HepG2 (cell line): ENCODE measurements around the gene ADAT3. TPM values are rescaled to one million over a fixed set of nuclear protein-coding genes. Genes with fewer than 3 reads are reported as not detected.
A peak's percentile ranks its signal among the peaks of the same experiment; 100 is the strongest.

ENCODE experiments used
- LCORL ChIP-seq, 2 experiments: fragments of 450-650 bp in 1 of 2; sonication (generic) in 1 of 2; formaldehyde crosslinking in 1 of 2; IDR thresholded peaks; 2 replicates each; pipeline versions ENCODE4 v1.5.0 to v1.6.1; 2017 to 2020; ENCODE audit warnings: antibody characterized with exemption in 1 of 2, missing genetic modification reagents in 1 of 2
- PAX8 ChIP-seq: sonication (generic); formaldehyde crosslinking; IDR thresholded peaks from 2 replicates; pipeline ENCODE4 v1.8.0; 2022; ENCODE audit warnings: mild to moderate bottlenecking, missing genetic modification reagents, borderline replicate concordance
- RBAK ChIP-seq: sonication (generic); formaldehyde crosslinking; IDR thresholded peaks from 2 replicates; pipeline ENCODE4 v1.5.1; 2020; ENCODE audit warnings: mild to moderate bottlenecking, missing genetic modification reagents
- SALL1 ChIP-seq: sonication (generic); formaldehyde crosslinking; IDR thresholded peaks from 2 replicates; pipeline ENCODE4 v1.8.0; 2022; ENCODE audit warnings: mild to moderate bottlenecking, missing genetic modification reagents
- ZBTB21 ChIP-seq: sonication (generic); formaldehyde crosslinking; IDR thresholded peaks from 2 replicates; pipeline ENCODE4 v1.4.0; 2020; ENCODE audit warnings: missing genetic modification reagents
- ZNF224 ChIP-seq: sonication (generic); formaldehyde crosslinking; IDR thresholded peaks from 2 replicates; pipeline ENCODE4 v1.5.0; 2020; ENCODE audit warnings: mild to moderate bottlenecking, missing genetic modification reagents
- polyA plus RNA-seq, 8 experiments: library from polyadenylated mRNA; depleted of rRNA in 3 of 8; stranded (reverse) in 7 of 8; unstranded in 1 of 8; fragments of >200 nt; fragmentation: Illumina TruSeq in 4 of 8; extraction: Trizol in 4 of 8; gene quantifications; 2 replicates each; pipeline versions ENCODE4 v1.2.1 to v1.2.3, GENCODE V29; 2011 to 2016; ENCODE audit warnings: low read depth in 4 of 8, missing spikeins in 1 of 8, mixed read lengths in 1 of 8; ENCODE audit not compliant: insufficient read depth in 1 of 8
- total RNA-seq, 5 experiments: library from RNA; depleted of rRNA; stranded (reverse); fragments of >200 nt; fragmentation: Illumina TruSeq; extraction: Trizol; gene quantifications; 2 replicates each; pipeline ENCODE4 v1.2.3, GENCODE V29; 2016; ENCODE audit warnings: low read depth in 1 of 5
- TF ChIP-seq, protein P1 (sequence below): sonication (generic); formaldehyde crosslinking; IDR thresholded peaks from 2 replicates; pipeline ENCODE4; 2020; ENCODE audit warnings: missing genetic modification reagents, mild to moderate bottlenecking, borderline replicate concordance
- TF ChIP-seq, protein P2 (sequence below): sonication (generic); formaldehyde crosslinking; IDR thresholded peaks from 2 replicates; pipeline ENCODE4 v1.8.0; 2022; ENCODE audit warnings: mild to moderate bottlenecking, missing genetic modification reagents, borderline replicate concordance
- TF ChIP-seq, protein P3 (sequence below): sonication (generic); formaldehyde crosslinking; IDR thresholded peaks from 2 replicates; pipeline ENCODE4 v1.4.0; 2020; ENCODE audit warnings: mild to moderate bottlenecking, missing genetic modification reagents, borderline replicate concordance
- TF ChIP-seq, protein P4 (sequence below): sonication (generic); formaldehyde crosslinking; IDR thresholded peaks from 2 replicates; pipeline ENCODE4 v1.4.0; 2020; ENCODE audit warnings: missing genetic modification reagents
- TF ChIP-seq, protein P5 (sequence below): sonication (generic); formaldehyde crosslinking; IDR thresholded peaks from 2 replicates; pipeline ENCODE4 v1.4.0; 2020; ENCODE audit warnings: missing genetic modification reagents, borderline replicate concordance
- TF ChIP-seq, protein P6 (sequence below): sonication (generic); formaldehyde crosslinking; IDR thresholded peaks from 2 replicates; pipeline ENCODE4 v1.4.0; 2020; ENCODE audit warnings: missing genetic modification reagents, borderline replicate concordance

The ADAT3 gene
- total and polyA plus RNA-seq, 2 of the 13 experiments (the other 11 are each of a cell fraction or from before 2014, with no cell fraction given): 0.95 to 3.5 TPM

DNA sequence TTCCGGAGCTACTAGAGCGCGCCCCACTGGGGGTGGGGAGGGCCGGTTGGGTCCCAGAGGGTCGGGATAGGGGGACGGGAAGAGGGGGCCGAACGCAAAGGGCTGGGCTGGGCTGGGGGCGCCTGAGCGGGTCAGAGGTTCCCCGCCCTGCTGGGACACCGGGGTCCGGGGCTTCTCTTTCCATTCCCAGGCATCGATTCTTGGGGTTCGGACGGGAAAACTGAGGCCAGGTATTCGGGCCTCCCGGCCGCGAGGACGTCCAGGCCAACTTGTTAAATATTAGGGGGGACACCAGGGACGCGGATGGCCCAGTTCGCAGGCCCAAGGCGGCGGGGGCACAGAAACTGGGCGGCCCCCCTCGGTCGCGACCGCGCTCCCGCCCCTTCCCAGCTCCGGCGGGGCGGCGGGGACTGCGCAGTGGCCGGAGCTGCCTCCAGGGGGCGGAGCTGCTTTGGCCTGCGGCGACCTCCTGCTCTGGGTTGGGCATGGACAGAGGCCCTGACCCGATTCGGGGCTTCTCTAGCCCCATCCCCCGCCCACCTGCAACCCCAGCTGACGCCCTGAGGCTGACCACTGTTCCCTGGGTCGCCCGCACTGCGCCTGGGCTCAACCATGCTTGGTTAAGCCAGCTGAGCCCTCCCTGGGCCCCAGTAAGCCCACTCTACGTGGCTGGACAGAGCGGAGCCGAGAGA lies 40.6 kb upstream of the ADAT3 start (continued):
- TF ChIP-seq, protein P1, sequence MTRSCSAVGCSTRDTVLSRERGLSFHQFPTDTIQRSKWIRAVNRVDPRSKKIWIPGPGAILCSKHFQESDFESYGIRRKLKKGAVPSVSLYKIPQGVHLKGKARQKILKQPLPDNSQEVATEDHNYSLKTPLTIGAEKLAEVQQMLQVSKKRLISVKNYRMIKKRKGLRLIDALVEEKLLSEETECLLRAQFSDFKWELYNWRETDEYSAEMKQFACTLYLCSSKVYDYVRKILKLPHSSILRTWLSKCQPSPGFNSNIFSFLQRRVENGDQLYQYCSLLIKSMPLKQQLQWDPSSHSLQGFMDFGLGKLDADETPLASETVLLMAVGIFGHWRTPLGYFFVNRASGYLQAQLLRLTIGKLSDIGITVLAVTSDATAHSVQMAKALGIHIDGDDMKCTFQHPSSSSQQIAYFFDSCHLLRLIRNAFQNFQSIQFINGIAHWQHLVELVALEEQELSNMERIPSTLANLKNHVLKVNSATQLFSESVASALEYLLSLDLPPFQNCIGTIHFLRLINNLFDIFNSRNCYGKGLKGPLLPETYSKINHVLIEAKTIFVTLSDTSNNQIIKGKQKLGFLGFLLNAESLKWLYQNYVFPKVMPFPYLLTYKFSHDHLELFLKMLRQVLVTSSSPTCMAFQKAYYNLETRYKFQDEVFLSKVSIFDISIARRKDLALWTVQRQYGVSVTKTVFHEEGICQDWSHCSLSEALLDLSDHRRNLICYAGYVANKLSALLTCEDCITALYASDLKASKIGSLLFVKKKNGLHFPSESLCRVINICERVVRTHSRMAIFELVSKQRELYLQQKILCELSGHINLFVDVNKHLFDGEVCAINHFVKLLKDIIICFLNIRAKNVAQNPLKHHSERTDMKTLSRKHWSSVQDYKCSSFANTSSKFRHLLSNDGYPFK (CRISPR knock-in tag): peak; percentile 34; the same call in 1 of the 2 replicates
- TF ChIP-seq LCORL (IDR thresholded peaks at IDR 0.05) (no peak), LCORL (CRISPR knock-in tag; IDR thresholded peaks at IDR 0.05) (peak; percentile 68), ZNF224 (0 out of 2 replicates have a peak, but pooled peaks have one; percentile 48), SALL1 (peak; percentile 62; the same call in 1 of the 2 replicates), RBAK (CRISPR knock-in tag) (no peak), ZBTB21 (CRISPR knock-in tag) (no peak), PAX8 (CRISPR knock-in tag) (0 out of 2 replicates have a peak, but pooled peaks have one; percentile 19)
- TF ChIP-seq, protein P2, sequence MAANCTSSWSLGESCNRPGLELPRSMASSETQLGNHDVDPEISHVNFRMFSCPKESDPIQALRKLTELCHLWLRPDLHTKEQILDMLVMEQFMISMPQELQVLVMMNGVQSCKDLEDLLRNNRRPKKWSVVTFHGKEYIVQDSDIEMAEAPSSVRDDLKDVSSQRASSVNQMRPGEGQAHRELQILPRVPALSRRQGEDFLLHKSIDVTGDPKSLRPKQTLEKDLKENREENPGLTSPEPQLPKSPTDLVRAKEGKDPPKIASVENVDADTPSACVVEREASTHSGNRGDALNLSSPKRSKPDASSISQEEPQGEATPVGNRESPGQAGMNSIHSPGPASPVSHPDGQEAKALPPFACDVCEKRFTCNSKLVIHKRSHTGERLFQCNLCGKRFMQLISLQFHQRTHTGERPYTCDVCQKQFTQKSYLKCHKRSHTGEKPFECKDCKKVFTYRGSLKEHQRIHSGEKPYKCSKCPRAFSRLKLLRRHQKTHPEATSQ: 0 out of 2 replicates have a peak, but pooled peaks have one; percentile 40
- TF ChIP-seq, protein P3, sequence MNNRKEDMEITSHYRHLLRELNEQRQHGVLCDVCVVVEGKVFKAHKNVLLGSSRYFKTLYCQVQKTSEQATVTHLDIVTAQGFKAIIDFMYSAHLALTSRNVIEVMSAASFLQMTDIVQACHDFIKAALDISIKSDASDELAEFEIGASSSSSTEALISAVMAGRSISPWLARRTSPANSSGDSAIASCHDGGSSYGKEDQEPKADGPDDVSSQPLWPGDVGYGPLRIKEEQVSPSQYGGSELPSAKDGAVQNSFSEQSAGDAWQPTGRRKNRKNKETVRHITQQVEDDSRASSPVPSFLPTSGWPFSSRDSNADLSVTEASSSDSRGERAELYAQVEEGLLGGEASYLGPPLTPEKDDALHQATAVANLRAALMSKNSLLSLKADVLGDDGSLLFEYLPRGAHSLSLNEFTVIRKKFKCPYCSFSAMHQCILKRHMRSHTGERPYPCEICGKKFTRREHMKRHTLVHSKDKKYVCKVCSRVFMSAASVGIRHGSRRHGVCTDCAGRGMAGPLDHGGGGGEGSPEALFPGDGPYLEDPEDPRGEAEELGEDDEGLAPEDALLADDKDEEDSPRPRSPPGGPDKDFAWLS (CRISPR knock-in tag): no peak
- TF ChIP-seq, protein P4, sequence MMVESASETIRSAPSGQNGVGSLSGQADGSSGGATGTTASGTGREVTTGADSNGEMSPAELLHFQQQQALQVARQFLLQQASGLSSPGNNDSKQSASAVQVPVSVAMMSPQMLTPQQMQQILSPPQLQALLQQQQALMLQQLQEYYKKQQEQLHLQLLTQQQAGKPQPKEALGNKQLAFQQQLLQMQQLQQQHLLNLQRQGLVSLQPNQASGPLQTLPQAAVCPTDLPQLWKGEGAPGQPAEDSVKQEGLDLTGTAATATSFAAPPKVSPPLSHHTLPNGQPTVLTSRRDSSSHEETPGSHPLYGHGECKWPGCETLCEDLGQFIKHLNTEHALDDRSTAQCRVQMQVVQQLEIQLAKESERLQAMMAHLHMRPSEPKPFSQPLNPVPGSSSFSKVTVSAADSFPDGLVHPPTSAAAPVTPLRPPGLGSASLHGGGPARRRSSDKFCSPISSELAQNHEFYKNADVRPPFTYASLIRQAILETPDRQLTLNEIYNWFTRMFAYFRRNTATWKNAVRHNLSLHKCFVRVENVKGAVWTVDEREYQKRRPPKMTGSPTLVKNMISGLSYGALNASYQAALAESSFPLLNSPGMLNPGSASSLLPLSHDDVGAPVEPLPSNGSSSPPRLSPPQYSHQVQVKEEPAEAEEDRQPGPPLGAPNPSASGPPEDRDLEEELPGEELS: 0 out of 2 replicates have a peak, but pooled peaks have one; percentile 13
- TF ChIP-seq, protein P5, sequence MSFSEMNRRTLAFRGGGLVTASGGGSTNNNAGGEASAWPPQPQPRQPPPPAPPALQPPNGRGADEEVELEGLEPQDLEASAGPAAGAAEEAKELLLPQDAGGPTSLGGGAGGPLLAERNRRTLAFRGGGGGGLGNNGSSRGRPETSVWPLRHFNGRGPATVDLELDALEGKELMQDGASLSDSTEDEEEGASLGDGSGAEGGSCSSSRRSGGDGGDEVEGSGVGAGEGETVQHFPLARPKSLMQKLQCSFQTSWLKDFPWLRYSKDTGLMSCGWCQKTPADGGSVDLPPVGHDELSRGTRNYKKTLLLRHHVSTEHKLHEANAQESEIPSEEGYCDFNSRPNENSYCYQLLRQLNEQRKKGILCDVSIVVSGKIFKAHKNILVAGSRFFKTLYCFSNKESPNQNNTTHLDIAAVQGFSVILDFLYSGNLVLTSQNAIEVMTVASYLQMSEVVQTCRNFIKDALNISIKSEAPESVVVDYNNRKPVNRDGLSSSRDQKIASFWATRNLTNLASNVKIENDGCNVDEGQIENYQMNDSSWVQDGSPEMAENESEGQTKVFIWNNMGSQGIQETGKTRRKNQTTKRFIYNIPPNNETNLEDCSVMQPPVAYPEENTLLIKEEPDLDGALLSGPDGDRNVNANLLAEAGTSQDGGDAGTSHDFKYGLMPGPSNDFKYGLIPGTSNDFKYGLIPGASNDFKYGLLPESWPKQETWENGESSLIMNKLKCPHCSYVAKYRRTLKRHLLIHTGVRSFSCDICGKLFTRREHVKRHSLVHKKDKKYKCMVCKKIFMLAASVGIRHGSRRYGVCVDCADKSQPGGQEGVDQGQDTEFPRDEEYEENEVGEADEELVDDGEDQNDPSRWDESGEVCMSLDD: no peak
- TF ChIP-seq, protein P6, sequence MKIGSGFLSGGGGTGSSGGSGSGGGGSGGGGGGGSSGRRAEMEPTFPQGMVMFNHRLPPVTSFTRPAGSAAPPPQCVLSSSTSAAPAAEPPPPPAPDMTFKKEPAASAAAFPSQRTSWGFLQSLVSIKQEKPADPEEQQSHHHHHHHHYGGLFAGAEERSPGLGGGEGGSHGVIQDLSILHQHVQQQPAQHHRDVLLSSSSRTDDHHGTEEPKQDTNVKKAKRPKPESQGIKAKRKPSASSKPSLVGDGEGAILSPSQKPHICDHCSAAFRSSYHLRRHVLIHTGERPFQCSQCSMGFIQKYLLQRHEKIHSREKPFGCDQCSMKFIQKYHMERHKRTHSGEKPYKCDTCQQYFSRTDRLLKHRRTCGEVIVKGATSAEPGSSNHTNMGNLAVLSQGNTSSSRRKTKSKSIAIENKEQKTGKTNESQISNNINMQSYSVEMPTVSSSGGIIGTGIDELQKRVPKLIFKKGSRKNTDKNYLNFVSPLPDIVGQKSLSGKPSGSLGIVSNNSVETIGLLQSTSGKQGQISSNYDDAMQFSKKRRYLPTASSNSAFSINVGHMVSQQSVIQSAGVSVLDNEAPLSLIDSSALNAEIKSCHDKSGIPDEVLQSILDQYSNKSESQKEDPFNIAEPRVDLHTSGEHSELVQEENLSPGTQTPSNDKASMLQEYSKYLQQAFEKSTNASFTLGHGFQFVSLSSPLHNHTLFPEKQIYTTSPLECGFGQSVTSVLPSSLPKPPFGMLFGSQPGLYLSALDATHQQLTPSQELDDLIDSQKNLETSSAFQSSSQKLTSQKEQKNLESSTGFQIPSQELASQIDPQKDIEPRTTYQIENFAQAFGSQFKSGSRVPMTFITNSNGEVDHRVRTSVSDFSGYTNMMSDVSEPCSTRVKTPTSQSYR (CRISPR knock-in tag): 0 out of 2 replicates have a peak, but pooled peaks have one; percentile 39
